Measurements from ENCODE around the gene PDZD7. TPM values are rescaled to one million over a fixed set of nuclear protein-coding genes. Genes with fewer than 3 reads are reported as not detected.
A peak's percentile ranks its signal among the peaks of the same experiment; 100 is the strongest.

PDZD7 gene
- polyA plus RNA-seq, 1 experiment: 0.86 TPM

GRCh38 chr10:101020427-101021075 lies 10.4 kb downstream of the PDZD7 start:
- no peak for TF ChIP-seq CTCF (IDR thresholded peaks at IDR 0.05; ENCODE audit: insufficient read depth, low read depth, low read length)
- CTCF ChIA-PET: interaction anchor here (2.3 to 7.6 kb wide), 3 partner anchors 9 to 30 kb away, joined by 15 to 479 read pairs (median 194); partner anchors contain the start of genes LZTS2, MRPL43, PDZD7 and SFXN3
- no peaks in the 10 kb centered on the region; the same call in 1 of the 2 replicates for H3K27me3 ChIP-seq (ENCODE audit: control insufficient read depth, insufficient read depth, low read length)
- DNase-seq (ENCODE audit: low read depth): no peak
- POLR2A ChIA-PET: no interaction called here
- H3K36me3 ChIP-seq (ENCODE audit: control insufficient read depth, insufficient read depth, low read length): no peaks in the 10 kb centered on the region
- H3K4me3 ChIP-seq (ENCODE audit: low read depth, low read length): no peak overlapping the region

- Histone ChIP-seq H3K36me3 (ENCODE audit: control insufficient read depth, insufficient read depth, low read length) (no peaks in the 10 kb centered on the region), H3K4me3 (ENCODE audit: low read depth, low read length) (no peak overlapping the region), H3K27me3 (ENCODE audit: control insufficient read depth, insufficient read depth, low read length) (no peaks in the 10 kb centered on the region; the same call in 1 of the 2 replicates)
- no peak for DNase-seq (ENCODE audit: low read depth)
- ChIA-PET CTCF (interaction anchor here (0.6 to 7.6 kb wide), 12 partner anchors 10 to 347 kb away, joined by 3 to 479 read pairs (median 12); partner anchors contain the start of genes KAZALD1, LZTS2, MRPL43 and PDZD7), POLR2A (no interaction called here)
- TF ChIP-seq CTCF (IDR thresholded peaks at IDR 0.05; ENCODE audit: insufficient read depth, low read depth, low read length): no peak
These were observed 11.6 kb downstream of the PDZD7 start for GRCh38 chr10:101019440-101019703.

GRCh38 chr10:101018600-101019439 lies 12.1 kb downstream of the PDZD7 start:
- Histone ChIP-seq H3K36me3 (ENCODE audit: control insufficient read depth, insufficient read depth, low read length) (no peaks in the 10 kb centered on the region), H3K4me3 (ENCODE audit: low read depth, low read length) (no peak overlapping the region), H3K27me3 (ENCODE audit: control insufficient read depth, insufficient read depth, low read length) (no peaks in the 10 kb centered on the region; the same call in 1 of the 2 replicates)
- POLR2A ChIA-PET: no interaction called here
- peak; percentile 86 for TF ChIP-seq CTCF (IDR thresholded peaks at IDR 0.05; ENCODE audit: insufficient read depth, low read depth, low read length)
- no peak for DNase-seq (ENCODE audit: low read depth)
- CTCF ChIA-PET: interaction anchor here (0.6 to 7.6 kb wide), 17 partner anchors 11 to 606 kb away, joined by 3 to 479 read pairs (median 4); partner anchors contain the start of genes KAZALD1, LZTS2, MRPL43 and PDZD7

- H3K27me3 ChIP-seq (ENCODE audit: control insufficient read depth, insufficient read depth, low read length): no peaks in the 10 kb centered on the region; the same call in 1 of the 2 replicates
- H3K36me3 ChIP-seq (ENCODE audit: control insufficient read depth, insufficient read depth, low read length): no peaks in the 10 kb centered on the region
- CTCF ChIA-PET: interaction anchor here (0.7 to 7.6 kb wide), 13 partner anchors 12 to 605 kb away, joined by 3 to 479 read pairs (median 9); partner anchors contain the start of genes KAZALD1, LZTS2, MRPL43 and PDZD7
- DNase-seq (ENCODE audit: low read depth): no peak
- POLR2A ChIA-PET: no interaction called here
- H3K4me3 ChIP-seq (ENCODE audit: low read depth, low read length): no peak overlapping the region
- TF ChIP-seq CTCF (IDR thresholded peaks at IDR 0.05; ENCODE audit: insufficient read depth, low read depth, low read length): no peak
These were observed 12.8 kb downstream of the PDZD7 start for GRCh38 chr10:101018118-101018599.

GRCh38 chr10:101016814-101017213 lies 14.1 kb downstream of the PDZD7 start:
- DNase-seq (ENCODE audit: low read depth): no peak
- Histone ChIP-seq H3K27me3 (ENCODE audit: control insufficient read depth, insufficient read depth, low read length) (no peaks in the 10 kb centered on the region; the same call in 1 of the 2 replicates), H3K4me3 (ENCODE audit: low read depth, low read length) (no peak overlapping the region), H3K36me3 (ENCODE audit: control insufficient read depth, insufficient read depth, low read length) (no peaks in the 10 kb centered on the region)
- CTCF ChIA-PET: interaction anchor here (1.0 to 7.6 kb wide), 6 partner anchors 13 to 125 kb away, joined by 3 to 479 read pairs (median 49); partner anchors contain the start of genes LZTS2, MRPL43, PDZD7 and SFXN3
- no peak for TF ChIP-seq CTCF (IDR thresholded peaks at IDR 0.05; ENCODE audit: insufficient read depth, low read depth, low read length)
- POLR2A ChIA-PET: no interaction called here

Measured in BJ (cell line).